Natural killer cell (primary cell): ENCODE measurements around the gene OSBPL3. TPM values are rescaled to one million over a fixed set of nuclear protein-coding genes. Genes with fewer than 3 reads are reported as not detected.
A peak's percentile ranks its signal among the peaks of the same experiment; 100 is the strongest.

Experiments used
- ATAC-seq, 3 donors: fragments of 150-1000 bp in 2 of 3; fragments of 200-7000 bp in 1 of 3; cut with Tn5 transposase; 1 replicate in 1 of 3; 2 replicates in 2 of 3; pipeline ENCODE4 v1.10.0; 2021; ENCODE audit warnings: mild to moderate bottlenecking in 2 of 3, moderate library complexity in 2 of 3
- DNase-seq, 2 donors: peaks; one replicate each; pipeline versions ENCODE4 v3.0.0 to v3.0.0-alpha.2; 2013 to 2021; ENCODE audit warnings: mixed read lengths in 1 of 2
- H3K27ac ChIP-seq: one replicate; pipeline ENCODE4 v1.5.1; 2013; ENCODE audit warnings: mild to moderate bottlenecking, low read length
- H3K27me3 ChIP-seq: one replicate; pipeline ENCODE4 v1.6.1; 2013; ENCODE audit warnings: low read length; ENCODE audit not compliant: control insufficient read depth, insufficient read depth
- H3K36me3 ChIP-seq: one replicate; pipeline ENCODE4 v1.6.1; 2013; ENCODE audit warnings: low read length; ENCODE audit not compliant: control insufficient read depth, insufficient read depth
- H3K4me1 ChIP-seq: one replicate; pipeline ENCODE4 v1.6.1; 2013; ENCODE audit warnings: low read length; ENCODE audit not compliant: control insufficient read depth, insufficient read depth
- H3K4me3 ChIP-seq: one replicate; pipeline ENCODE4 v1.5.1; 2013; ENCODE audit warnings: low read length
- H3K9me3 ChIP-seq: one replicate; pipeline ENCODE4 v1.6.1; 2013; ENCODE audit warnings: low read length; ENCODE audit not compliant: control insufficient read depth, insufficient read depth
- H3K27ac Mint-ChIP-seq, 2 donors: one replicate each; pipeline ENCODE4 v1.8.0; 2022; ENCODE audit warnings: mild to moderate bottlenecking in 2 of 2, mixed read lengths in 2 of 2, moderate library complexity in 1 of 2
- H3K27me3 Mint-ChIP-seq, 2 donors: one replicate each; pipeline ENCODE4 v1.8.0; 2022; ENCODE audit warnings: low read depth in 2 of 2, mixed read lengths in 2 of 2
- H3K36me3 Mint-ChIP-seq: one replicate; pipeline ENCODE4 v1.8.0; 2022; ENCODE audit warnings: mixed read lengths
- H3K4me1 Mint-ChIP-seq, 2 donors: one replicate each; pipeline ENCODE4 v1.8.0; 2022; ENCODE audit warnings: mixed read lengths in 2 of 2
- H3K4me3 Mint-ChIP-seq: one replicate; pipeline ENCODE4 v1.8.0; 2022; ENCODE audit warnings: mild to moderate bottlenecking, moderate library complexity, mixed read lengths
- H3K9me3 Mint-ChIP-seq, 2 donors: one replicate each; pipeline ENCODE4 v1.8.0; 2022; ENCODE audit warnings: mixed read lengths in 2 of 2
- WGBS: methylation state at CpG from one replicate; pipeline ENCODE4 v1.1.7; 2013; ENCODE audit warnings: missing lambda C conversion rate; ENCODE audit not compliant: insufficient coverage; 5-methylcytosine and 5-hydroxymethylcytosine counted together
- intact Hi-C: fragments of 100-400 bp; cut with micrococcal nuclease; formaldehyde crosslinking; loops from one replicate; pipeline ENCODE4 v1.14.2; 2022
- total RNA-seq, 4 donors: library from RNA; stranded (reverse); fragments of 120-200 nt in 1 of 4; gene quantifications; one replicate each; pipeline versions ENCODE4 v1.2.3 to v1.2.4, GENCODE V29; 2013 to 2022
- TF ChIP-seq, protein P1 (sequence below): fragments of 200-600 bp; IDR thresholded peaks from one replicate; pipeline ENCODE4 v1.8.0; 2022; ENCODE audit warnings: antibody characterized with exemption

The OSBPL3 gene
- total RNA-seq, 3 donors from 2014 or later (not counting 1 experiment from before 2014, with no cell fraction given) = 50.7 to 99.1 (median 65.1) TPM

GRCh38 chr7:24932815-24933214 is 47.2 kb downstream of the OSBPL3 start:
- H3K9me3 Mint-ChIP-seq = no peaks in the 10 kb centered on the region
- Histone ChIP-seq H3K4me3 (no peak overlapping the region), H3K27me3 (no peaks in the 10 kb centered on the region), H3K27ac (no peak overlapping the region), H3K36me3 (no peaks in the 10 kb centered on the region), H3K9me3 (no peaks in the 10 kb centered on the region), H3K4me1 (peaks cover 3% of the 10 kb centered on the region)
- peaks cover 42 to 84% of the 10 kb centered on the region in 2 donors for H3K4me1 Mint-ChIP-seq
- peak overlapping the region in 1 of 2 donors; percentile 8 for H3K27ac Mint-ChIP-seq
- ATAC-seq = no peak
- H3K36me3 Mint-ChIP-seq = no peaks in the 10 kb centered on the region
- no peak for DNase-seq
- intact Hi-C loops = no loop called here
- no peak overlapping the region for H3K4me3 Mint-ChIP-seq
- TF ChIP-seq, protein P1, sequence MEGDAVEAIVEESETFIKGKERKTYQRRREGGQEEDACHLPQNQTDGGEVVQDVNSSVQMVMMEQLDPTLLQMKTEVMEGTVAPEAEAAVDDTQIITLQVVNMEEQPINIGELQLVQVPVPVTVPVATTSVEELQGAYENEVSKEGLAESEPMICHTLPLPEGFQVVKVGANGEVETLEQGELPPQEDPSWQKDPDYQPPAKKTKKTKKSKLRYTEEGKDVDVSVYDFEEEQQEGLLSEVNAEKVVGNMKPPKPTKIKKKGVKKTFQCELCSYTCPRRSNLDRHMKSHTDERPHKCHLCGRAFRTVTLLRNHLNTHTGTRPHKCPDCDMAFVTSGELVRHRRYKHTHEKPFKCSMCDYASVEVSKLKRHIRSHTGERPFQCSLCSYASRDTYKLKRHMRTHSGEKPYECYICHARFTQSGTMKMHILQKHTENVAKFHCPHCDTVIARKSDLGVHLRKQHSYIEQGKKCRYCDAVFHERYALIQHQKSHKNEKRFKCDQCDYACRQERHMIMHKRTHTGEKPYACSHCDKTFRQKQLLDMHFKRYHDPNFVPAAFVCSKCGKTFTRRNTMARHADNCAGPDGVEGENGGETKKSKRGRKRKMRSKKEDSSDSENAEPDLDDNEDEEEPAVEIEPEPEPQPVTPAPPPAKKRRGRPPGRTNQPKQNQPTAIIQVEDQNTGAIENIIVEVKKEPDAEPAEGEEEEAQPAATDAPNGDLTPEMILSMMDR = no peak
- no peaks in the 10 kb centered on the region for H3K27me3 Mint-ChIP-seq
- WGBS = 82% methylated on average over 10 of the region's 10 CpGs

DNA sequence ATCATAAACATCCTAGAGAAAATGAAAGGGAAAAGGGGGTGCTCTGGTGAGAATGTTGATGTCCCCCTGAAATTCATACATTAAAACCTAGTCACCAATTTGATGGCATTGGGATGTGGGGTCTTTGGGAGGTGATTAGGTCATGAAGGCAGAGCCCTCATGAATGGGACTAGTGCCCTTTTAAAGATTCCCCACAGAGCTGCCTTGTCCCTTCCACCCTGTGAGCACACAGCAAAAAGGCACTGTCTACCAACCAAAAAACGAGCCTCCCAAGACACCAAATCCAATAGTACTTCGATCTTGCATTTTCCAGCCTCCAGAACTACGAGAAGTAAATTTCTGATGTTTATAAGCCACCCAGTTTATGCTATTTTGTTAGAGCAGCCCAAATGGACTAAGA is 47.6 kb downstream of the OSBPL3 start:
- TF ChIP-seq, protein P1 = no peak
- ATAC-seq (no peak), DNase-seq (no peak)
- Mint-ChIP-seq H3K36me3 (no peaks in the 10 kb centered on the region), H3K4me3 (no peak overlapping the region), H3K4me1 (peaks cover 42 to 84% of the 10 kb centered on the region in 2 donors), H3K27me3 (no peaks in the 10 kb centered on the region), H3K27ac (peak overlapping the region in 1 of 2 donors; percentile 8), H3K9me3 (no peaks in the 10 kb centered on the region)
- 85% methylated on average over 3 of the region's 3 CpGs for WGBS
- H3K9me3 ChIP-seq = no peaks in the 10 kb centered on the region
- no peaks in the 10 kb centered on the region for H3K36me3 ChIP-seq
- intact Hi-C loops = no loop called here
- peaks cover 3% of the 10 kb centered on the region for H3K4me1 ChIP-seq
- H3K27ac ChIP-seq = no peak overlapping the region
- no peak overlapping the region for H3K4me3 ChIP-seq
- no peaks in the 10 kb centered on the region for H3K27me3 ChIP-seq

GRCh38 chr7:24931844-24932243 is 48.1 kb downstream of the OSBPL3 start:
- H3K4me1 Mint-ChIP-seq = peaks cover 44 to 85% of the 10 kb centered on the region in 2 donors

More at GRCh38 chr7:24931844-24932243, 48.1 kb downstream of the OSBPL3 start:
- Histone ChIP-seq H3K4me1 (peaks cover 3% of the 10 kb centered on the region), H3K27me3 (no peaks in the 10 kb centered on the region), H3K36me3 (no peaks in the 10 kb centered on the region), H3K4me3 (no peak overlapping the region), H3K27ac (no peak overlapping the region), H3K9me3 (no peaks in the 10 kb centered on the region)
- no peak for DNase-seq
- TF ChIP-seq, protein P1 = no peak
- no peaks in the 10 kb centered on the region for H3K27me3 Mint-ChIP-seq
- H3K4me3 Mint-ChIP-seq = no peak overlapping the region
- WGBS = 97% methylated on average over 3 of the region's 3 CpGs
- H3K36me3 Mint-ChIP-seq = no peaks in the 10 kb centered on the region
- H3K9me3 Mint-ChIP-seq = no peaks in the 10 kb centered on the region
- no peak for ATAC-seq
- no peak overlapping the region for H3K27ac Mint-ChIP-seq
- intact Hi-C loops = no loop called here
